Esophagus muscularis mucosa (tissue), 3 donors: Measurements from ENCODE around the gene EVL.

Source experiments
- CTCF ChIP-seq, 3 experiments: fragments of 200-600 bp in 2 of 3; fragments of 450-650 bp in 1 of 3; sonication (generic) in 2 of 3; IDR thresholded peaks; one replicate each; pipeline ENCODE4 v1.5.1; 2017 to 2019; ENCODE audit warnings: antibody characterized with exemption in 3 of 3, mild to moderate bottlenecking in 2 of 3, moderate library complexity in 1 of 3
- POLR2A ChIP-seq: fragments of 450-650 bp; IDR thresholded peaks from one replicate; pipeline ENCODE4 v1.6.1; 2017; ENCODE audit warnings: antibody characterized with exemption, moderate library complexity, mild to moderate bottlenecking, low read depth

DNA sequence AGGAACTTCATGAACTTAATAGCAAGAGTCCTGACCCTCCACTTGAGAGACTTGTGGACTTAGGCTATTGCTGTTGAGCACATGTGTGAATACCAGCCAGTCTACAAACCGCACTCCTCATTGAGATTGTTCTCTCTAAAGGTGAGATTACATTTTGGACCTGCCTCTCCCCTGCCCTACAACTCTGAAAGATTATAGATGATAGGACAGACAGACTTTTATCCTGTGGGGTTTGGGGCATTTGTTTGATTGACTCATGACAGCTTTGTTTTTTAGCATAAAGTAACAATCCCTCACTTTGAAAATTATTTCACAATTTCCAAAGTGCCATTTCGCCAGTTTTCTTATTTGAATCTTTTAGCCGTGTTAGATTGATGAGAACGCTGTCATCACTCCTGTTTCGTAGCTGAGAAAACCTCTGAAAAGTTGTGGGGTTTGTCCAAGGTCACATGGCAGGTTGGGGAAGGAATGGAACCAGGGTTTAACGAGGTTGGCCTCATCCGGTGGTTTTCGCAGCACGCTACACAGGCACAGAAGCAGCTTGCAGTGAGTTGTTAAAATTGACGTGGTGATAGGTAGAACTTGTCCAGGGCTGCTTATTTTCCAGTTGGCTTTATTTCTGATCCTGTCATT is 836 bp downstream of the EVL start:
- TF ChIP-seq CTCF (IDR thresholded peaks at IDR 0.05) (no peak), POLR2A (no peak)
